Measurements from ENCODE around the gene AFF2. TPM values are rescaled to one million over a fixed set of nuclear protein-coding genes. Genes with fewer than 3 reads are reported as not detected.

Gene AFF2
- total RNA-seq, 1 donor from 2014 or later, result 0.74 TPM

DNA sequence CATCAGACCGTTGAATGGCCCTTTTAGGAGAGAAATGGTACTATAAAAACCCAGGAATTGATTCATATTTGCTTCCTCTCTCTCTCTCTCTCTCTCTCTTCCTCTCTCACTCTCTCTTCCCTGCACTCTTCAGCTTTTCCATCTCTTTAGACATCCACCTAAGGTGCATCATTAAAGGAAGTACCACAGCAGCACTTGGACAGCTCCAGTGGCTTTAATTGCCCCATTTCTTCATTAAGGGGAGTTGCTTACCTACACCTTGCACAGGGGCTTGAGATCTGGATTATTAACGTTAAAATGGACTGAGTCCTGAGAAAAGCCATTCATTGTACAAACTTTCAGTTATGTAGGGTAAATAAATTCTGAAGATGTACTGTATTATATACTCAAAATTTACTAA is 323.6 kb downstream of the AFF2 start:
- intact Hi-C loops (cut with DNase I), result no loop called here
- Histone ChIP-seq H3K4me3 (no peak overlapping the region), H3K9me3 (no peaks in the 10 kb centered on the region), H3K36me3 (no peaks in the 10 kb centered on the region), H3K4me1 (no peaks in the 10 kb centered on the region), H3K27ac (no peak overlapping the region), H3K27me3 (no peaks in the 10 kb centered on the region)
- DNase-seq (ENCODE audit: extremely low spot score in 2 of 2), result no peak
- TF ChIP-seq, protein P1, sequence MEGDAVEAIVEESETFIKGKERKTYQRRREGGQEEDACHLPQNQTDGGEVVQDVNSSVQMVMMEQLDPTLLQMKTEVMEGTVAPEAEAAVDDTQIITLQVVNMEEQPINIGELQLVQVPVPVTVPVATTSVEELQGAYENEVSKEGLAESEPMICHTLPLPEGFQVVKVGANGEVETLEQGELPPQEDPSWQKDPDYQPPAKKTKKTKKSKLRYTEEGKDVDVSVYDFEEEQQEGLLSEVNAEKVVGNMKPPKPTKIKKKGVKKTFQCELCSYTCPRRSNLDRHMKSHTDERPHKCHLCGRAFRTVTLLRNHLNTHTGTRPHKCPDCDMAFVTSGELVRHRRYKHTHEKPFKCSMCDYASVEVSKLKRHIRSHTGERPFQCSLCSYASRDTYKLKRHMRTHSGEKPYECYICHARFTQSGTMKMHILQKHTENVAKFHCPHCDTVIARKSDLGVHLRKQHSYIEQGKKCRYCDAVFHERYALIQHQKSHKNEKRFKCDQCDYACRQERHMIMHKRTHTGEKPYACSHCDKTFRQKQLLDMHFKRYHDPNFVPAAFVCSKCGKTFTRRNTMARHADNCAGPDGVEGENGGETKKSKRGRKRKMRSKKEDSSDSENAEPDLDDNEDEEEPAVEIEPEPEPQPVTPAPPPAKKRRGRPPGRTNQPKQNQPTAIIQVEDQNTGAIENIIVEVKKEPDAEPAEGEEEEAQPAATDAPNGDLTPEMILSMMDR (IDR thresholded peaks at IDR 0.05), result no peak
- no peak for TF ChIP-seq POLR2A (IDR thresholded peaks at IDR 0.05)
- TF ChIP-seq POLR2AphosphoS5 (IDR thresholded peaks at IDR 0.05; ENCODE audit: insufficient read depth in 1 of 2, low read depth in 1 of 2), result no peak

DNA sequence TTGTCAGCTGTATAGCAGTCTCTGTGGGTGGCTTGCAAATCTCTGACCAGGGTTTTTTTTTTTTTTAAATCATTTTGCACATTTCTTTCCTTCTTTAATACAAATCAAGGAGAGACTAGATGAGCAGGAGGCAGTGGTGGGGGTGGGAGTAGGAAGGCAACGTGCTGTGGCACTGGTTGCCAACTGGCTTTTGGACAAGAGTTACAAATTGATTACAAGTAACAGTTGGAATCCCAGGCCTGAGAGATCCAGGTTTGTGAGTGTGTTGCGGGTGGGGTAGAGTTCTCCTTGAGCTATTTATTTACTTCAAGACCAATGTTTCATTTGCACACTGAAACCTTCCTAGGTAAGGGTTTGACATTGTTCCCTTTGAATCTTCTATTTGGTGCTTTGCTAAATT is 325.3 kb downstream of the AFF2 start:
- H3K36me3 ChIP-seq, result no peaks in the 10 kb centered on the region
- H3K4me1 ChIP-seq, result no peaks in the 10 kb centered on the region
- DNase-seq (ENCODE audit: extremely low spot score in 2 of 2), result no peak
- H3K4me3 ChIP-seq, result no peak overlapping the region
- TF ChIP-seq POLR2AphosphoS5 (IDR thresholded peaks at IDR 0.05; ENCODE audit: insufficient read depth in 1 of 2, low read depth in 1 of 2) (no peak), POLR2A (IDR thresholded peaks at IDR 0.05) (no peak)
- TF ChIP-seq, protein P1 (IDR thresholded peaks at IDR 0.05), result no peak
- intact Hi-C loops (cut with DNase I), result no loop called here
- H3K27ac ChIP-seq, result no peak overlapping the region
- H3K27me3 ChIP-seq, result no peaks in the 10 kb centered on the region
- no peaks in the 10 kb centered on the region for H3K9me3 ChIP-seq

DNA sequence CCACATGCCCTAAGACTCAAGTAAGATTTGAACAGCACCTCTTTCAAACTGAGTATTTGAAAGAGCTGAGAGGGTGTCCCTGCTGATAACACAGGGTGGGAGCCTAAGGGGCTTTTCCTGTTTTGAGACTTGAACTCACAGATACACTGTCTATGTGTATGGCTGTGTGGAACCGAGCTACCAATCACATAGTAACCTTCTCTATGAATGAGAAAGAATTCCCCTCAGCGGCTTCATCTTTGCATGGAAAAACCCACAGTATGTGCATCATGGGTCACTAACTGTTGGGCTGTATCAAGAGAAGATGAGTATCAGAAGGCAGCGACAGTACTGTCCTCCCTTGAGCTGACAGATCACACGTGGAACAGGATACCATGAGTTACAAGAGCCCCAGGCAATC is 336.3 kb downstream of the AFF2 start:
- Histone ChIP-seq H3K9me3 (no peaks in the 10 kb centered on the region), H3K36me3 (no peaks in the 10 kb centered on the region), H3K27ac (no peak overlapping the region), H3K4me3 (no peak overlapping the region), H3K4me1 (no peaks in the 10 kb centered on the region), H3K27me3 (no peaks in the 10 kb centered on the region)
- DNase-seq (ENCODE audit: extremely low spot score in 2 of 2), result no peak
- intact Hi-C loops (cut with DNase I), result no loop called here
- TF ChIP-seq POLR2A (IDR thresholded peaks at IDR 0.05) (no peak), POLR2AphosphoS5 (IDR thresholded peaks at IDR 0.05; ENCODE audit: insufficient read depth in 1 of 2, low read depth in 1 of 2) (no peak)
- TF ChIP-seq, protein P1 (IDR thresholded peaks at IDR 0.05), result no peak

DNA sequence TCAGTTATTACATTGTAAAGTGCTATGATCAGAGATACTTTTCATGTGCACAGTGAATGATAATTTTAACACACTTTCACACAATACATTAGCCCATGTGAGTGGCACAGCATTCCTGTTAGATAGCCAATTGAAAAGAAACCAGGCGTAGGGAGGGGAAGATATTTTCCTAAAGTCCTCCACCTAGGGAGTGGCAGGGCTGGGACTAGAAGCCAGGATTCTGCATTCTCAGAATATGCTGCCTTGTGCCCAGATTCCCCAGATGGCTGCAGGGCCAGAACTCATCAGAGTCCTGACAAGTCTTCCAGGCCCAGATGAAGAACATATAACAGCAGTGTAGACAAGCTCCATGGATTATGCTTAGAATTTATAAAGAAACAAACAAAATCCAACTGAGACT is 350.2 kb downstream of the AFF2 start:
- Histone ChIP-seq H3K4me3 (no peak overlapping the region), H3K4me1 (no peaks in the 10 kb centered on the region), H3K27ac (no peak overlapping the region), H3K36me3 (no peaks in the 10 kb centered on the region), H3K27me3 (no peaks in the 10 kb centered on the region), H3K9me3 (no peaks in the 10 kb centered on the region)
- intact Hi-C loops (cut with DNase I), result no loop called here
- TF ChIP-seq POLR2A (IDR thresholded peaks at IDR 0.05) (no peak), POLR2AphosphoS5 (IDR thresholded peaks at IDR 0.05; ENCODE audit: insufficient read depth in 1 of 2, low read depth in 1 of 2) (no peak)
- TF ChIP-seq, protein P1 (IDR thresholded peaks at IDR 0.05), result no peak
- no peak for DNase-seq (ENCODE audit: extremely low spot score in 2 of 2)

DNA sequence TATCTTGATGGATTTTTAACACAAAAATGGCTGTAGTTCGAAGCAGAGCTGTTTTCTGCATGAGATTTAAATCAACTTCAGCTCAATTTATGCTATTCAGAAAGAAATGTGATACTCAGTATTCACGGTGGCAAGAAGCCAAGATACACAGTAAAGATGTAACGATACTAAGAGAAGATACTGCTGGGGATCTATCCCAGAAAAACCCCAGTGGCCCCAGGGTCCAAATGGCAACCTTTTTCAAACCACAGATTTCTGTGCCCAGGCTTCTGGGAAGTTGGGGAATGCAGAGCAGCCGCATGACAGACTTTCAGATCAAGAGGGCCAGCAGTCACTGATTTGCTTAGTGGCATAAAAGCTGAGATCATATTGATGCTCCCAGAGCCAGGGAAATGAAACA is 353.9 kb downstream of the AFF2 start:
- H3K27me3 ChIP-seq, result no peaks in the 10 kb centered on the region
- no peaks in the 10 kb centered on the region for H3K9me3 ChIP-seq
- H3K36me3 ChIP-seq, result no peaks in the 10 kb centered on the region
- no peaks in the 10 kb centered on the region for H3K4me1 ChIP-seq
- TF ChIP-seq, protein P1 (IDR thresholded peaks at IDR 0.05), result no peak
- no peak for TF ChIP-seq POLR2AphosphoS5 (IDR thresholded peaks at IDR 0.05; ENCODE audit: insufficient read depth in 1 of 2, low read depth in 1 of 2)
- TF ChIP-seq POLR2A (IDR thresholded peaks at IDR 0.05), result no peak
- no peak overlapping the region for H3K4me3 ChIP-seq
- no peak for DNase-seq (ENCODE audit: extremely low spot score in 2 of 2)
- no peak overlapping the region for H3K27ac ChIP-seq
- intact Hi-C loops (cut with DNase I), result no loop called here
